Trophoblast cell (in vitro differentiated cells and primary cell): Measurements from ENCODE around the gene MAP3K10.

Experiments
- DNase-seq, 2 donors: peaks; one replicate each; pipeline ENCODE4 v3.0.0-alpha.2; 2016
- H2AFZ ChIP-seq: 2 replicates; pipeline ENCODE4 v1.6.1; 2013; ENCODE audit warnings: low read length, moderate library complexity, mild to moderate bottlenecking; ENCODE audit not compliant: insufficient read depth, poor library complexity
- H2AK5ac ChIP-seq: 2 replicates; pipeline ENCODE4 v1.6.1; 2013; ENCODE audit warnings: mild to moderate bottlenecking, low read length
- H2BK120ac ChIP-seq: 2 replicates; pipeline ENCODE4 v1.6.1; 2013; ENCODE audit warnings: low read length, mild to moderate bottlenecking, moderate library complexity; ENCODE audit not compliant: insufficient read depth, poor library complexity
- H2BK12ac ChIP-seq: 2 replicates; pipeline ENCODE4 v1.6.1; 2013; ENCODE audit warnings: mild to moderate bottlenecking, low read length, moderate library complexity
- H2BK5ac ChIP-seq: 2 replicates; pipeline ENCODE4 v1.6.1; 2013; ENCODE audit warnings: low read length, low read depth, moderate library complexity, mild to moderate bottlenecking; ENCODE audit not compliant: poor library complexity
- H3K14ac ChIP-seq: 2 replicates; pipeline ENCODE4 v1.6.1; 2013; ENCODE audit warnings: mild to moderate bottlenecking, low read length
- H3K18ac ChIP-seq: 2 replicates; pipeline ENCODE4 v1.6.1; 2013; ENCODE audit warnings: mild to moderate bottlenecking, low read length
- H3K23ac ChIP-seq: 2 replicates; pipeline ENCODE4 v1.6.1; 2013; ENCODE audit warnings: low read length
- H3K27ac ChIP-seq: 2 replicates; pipeline ENCODE4 v1.5.1; 2013; ENCODE audit warnings: low read depth, mild to moderate bottlenecking, inconsistent platforms, low read length, moderate library complexity
- H3K27me3 ChIP-seq: 2 replicates; pipeline ENCODE4 v1.6.1; 2013; ENCODE audit warnings: inconsistent platforms, mild to moderate bottlenecking, low read length, moderate library complexity; ENCODE audit not compliant: insufficient read depth
- H3K36me3 ChIP-seq, 2 experiments: 1 replicate in 1 of 2; 2 replicates in 1 of 2; pipeline ENCODE4 v1.6.1; 2013; ENCODE audit warnings: low read length in 2 of 2, mild to moderate bottlenecking in 2 of 2, moderate library complexity in 1 of 2; ENCODE audit not compliant: insufficient read depth in 2 of 2, control insufficient read depth in 1 of 2
- H3K4ac ChIP-seq: 2 replicates; pipeline ENCODE4 v1.6.1; 2013; ENCODE audit warnings: low read depth, mild to moderate bottlenecking, low read length, moderate library complexity
- H3K4me1 ChIP-seq, 2 experiments: 1 replicate in 1 of 2; 2 replicates in 1 of 2; pipeline ENCODE4 v1.6.1; 2013; ENCODE audit warnings: low read length in 2 of 2, mild to moderate bottlenecking in 2 of 2, moderate library complexity in 1 of 2; ENCODE audit not compliant: insufficient read depth in 2 of 2, control insufficient read depth in 1 of 2
- H3K4me2 ChIP-seq: 2 replicates; pipeline ENCODE4 v1.6.1; 2013; ENCODE audit warnings: inconsistent platforms, mild to moderate bottlenecking, low read length, moderate library complexity
- H3K4me3 ChIP-seq: 2 replicates; pipeline ENCODE4 v1.5.1; 2013; ENCODE audit warnings: mild to moderate bottlenecking, low read depth, low read length, inconsistent platforms
- H3K79me1 ChIP-seq: one replicate; pipeline ENCODE4 v1.6.1; 2013; ENCODE audit warnings: low read length
- H3K79me2 ChIP-seq: 2 replicates; pipeline ENCODE4 v1.6.1; 2013; ENCODE audit warnings: low read length, mild to moderate bottlenecking; ENCODE audit not compliant: control insufficient read depth, insufficient read depth, poor library complexity
- H3K9ac ChIP-seq: 2 replicates; pipeline ENCODE4 v1.6.1; 2013; ENCODE audit warnings: mild to moderate bottlenecking, low read length
- H3K9me3 ChIP-seq: 2 replicates; pipeline ENCODE4 v1.6.1; 2013; ENCODE audit warnings: low read depth, mild to moderate bottlenecking, control low read depth, inconsistent platforms, low read length; ENCODE audit not compliant: insufficient read depth
- H4K12ac ChIP-seq: 2 replicates; pipeline ENCODE4 v1.6.1; 2013; ENCODE audit warnings: low read depth, mild to moderate bottlenecking, low read length, moderate library complexity
- H4K8ac ChIP-seq: 2 replicates; pipeline ENCODE4 v1.6.1; 2013; ENCODE audit warnings: low read depth, mild to moderate bottlenecking, low read length, moderate library complexity
- H4K91ac ChIP-seq: one replicate; pipeline ENCODE4 v1.6.1; 2013; ENCODE audit warnings: low read depth, mild to moderate bottlenecking, low read length, moderate library complexity
- WGBS: extraction: QIAGEN DNeasy Blood & Tissue Kit; methylation state at CpG from one replicate; pipeline ENCODE4 v1.1.7; 2013; ENCODE audit warnings: missing lambda C conversion rate; ENCODE audit not compliant: insufficient read length, insufficient coverage; ENCODE audit errors: extremely low coverage; 5-methylcytosine and 5-hydroxymethylcytosine counted together

MAP3K10 gene

DNA sequence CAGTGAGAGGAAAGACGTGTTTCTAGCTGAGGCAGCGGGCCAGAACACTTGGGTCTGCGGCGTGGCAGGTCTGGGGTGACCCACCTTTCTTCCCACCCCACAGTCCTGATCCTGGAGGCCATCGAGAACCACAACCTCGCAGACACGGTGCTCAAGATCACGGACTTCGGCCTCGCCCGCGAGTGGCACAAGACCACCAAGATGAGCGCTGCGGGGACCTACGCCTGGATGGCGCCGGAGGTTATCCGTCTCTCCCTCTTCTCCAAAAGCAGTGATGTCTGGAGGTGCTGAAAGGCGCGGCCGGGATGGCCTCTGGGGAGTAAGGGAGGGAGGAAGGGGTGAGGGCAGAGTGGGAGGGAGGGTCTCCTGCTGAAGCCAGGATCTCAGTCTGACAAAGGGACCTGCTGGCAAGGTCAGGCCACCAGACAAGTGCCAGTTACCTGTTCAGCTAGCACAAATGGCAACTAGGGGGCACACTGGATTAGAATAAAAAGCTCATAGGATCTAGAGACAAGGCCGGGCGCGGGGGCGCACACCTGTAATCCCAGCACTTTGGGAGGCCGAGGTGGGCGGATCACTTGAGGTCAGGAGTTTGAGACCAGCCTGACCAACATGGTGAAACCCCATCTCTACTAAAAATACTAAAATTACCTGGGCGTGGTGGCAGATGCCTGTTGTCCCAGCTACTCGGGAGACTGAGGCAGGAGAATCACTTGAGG lies 7.2 kb downstream of the MAP3K10 start:
- no peak overlapping the region for H4K8ac ChIP-seq
- H3K23ac ChIP-seq: no peak overlapping the region
- H3K36me3 ChIP-seq: no peaks in the 10 kb centered on the region
- no peak overlapping the region for H2BK5ac ChIP-seq
- no peaks in the 10 kb centered on the region for H3K79me1 ChIP-seq
- no peak overlapping the region for H3K4ac ChIP-seq
- H2AFZ ChIP-seq: no peak overlapping the region
- no CpG with 5 or more reads among the region's 29 CpGs for whole genome bisulfite sequencing
- no peaks in the 10 kb centered on the region for H3K4me1 ChIP-seq
- H3K9me3 ChIP-seq: no peaks in the 10 kb centered on the region
- no peak overlapping the region for H2AK5ac ChIP-seq
- DNase-seq: no peak
- no peak overlapping the region for H2BK120ac ChIP-seq
- no peaks in the 10 kb centered on the region for H3K79me2 ChIP-seq
- no peak overlapping the region for H4K91ac ChIP-seq
- no peaks in the 10 kb centered on the region for H3K27me3 ChIP-seq
- H3K14ac ChIP-seq: no peak overlapping the region
- no peak overlapping the region for H3K18ac ChIP-seq
- H3K9ac ChIP-seq: no peak overlapping the region
- H3K4me3 ChIP-seq: no peak overlapping the region
- H3K27ac ChIP-seq: no peak overlapping the region
- H4K12ac ChIP-seq: no peak overlapping the region
- H3K4me2 ChIP-seq: no peak overlapping the region
- no peak overlapping the region for H2BK12ac ChIP-seq

GRCh38 chr19:40200341-40201099 lies 9.3 kb downstream of the MAP3K10 start:
- Histone ChIP-seq H3K14ac (no peak overlapping the region), H3K4me2 (no peak overlapping the region)
- no CpG with 5 or more reads among the region's 9 CpGs for WGBS

DNA sequence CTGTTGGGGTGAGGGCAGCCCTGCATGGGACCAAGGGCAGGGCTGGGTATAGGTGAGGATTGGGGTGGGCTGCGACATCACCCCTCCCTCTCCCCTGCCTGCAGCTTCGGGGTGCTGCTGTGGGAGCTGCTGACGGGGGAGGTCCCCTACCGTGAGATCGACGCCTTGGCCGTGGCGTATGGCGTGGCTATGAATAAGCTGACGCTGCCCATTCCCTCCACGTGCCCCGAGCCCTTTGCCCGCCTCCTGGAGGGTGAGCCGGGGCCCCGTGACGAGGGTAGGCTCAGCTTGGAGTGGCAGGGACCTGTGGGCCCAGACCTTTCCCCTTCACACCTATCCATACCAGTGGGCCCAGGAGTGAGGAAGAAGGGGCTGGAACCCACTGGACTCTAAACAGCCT lies 13.2 kb downstream of the MAP3K10 start:
- Histone ChIP-seq H3K14ac (no peak overlapping the region), H4K91ac (no peak overlapping the region), H3K79me2 (no peaks in the 10 kb centered on the region), H3K4me3 (no peak overlapping the region), H3K9ac (no peak overlapping the region), H3K23ac (no peak overlapping the region), H2BK120ac (no peak overlapping the region), H2BK12ac (no peak overlapping the region), H3K4me1 (no peaks in the 10 kb centered on the region), H4K12ac (no peak overlapping the region), H3K18ac (no peak overlapping the region), H4K8ac (no peak overlapping the region), H3K79me1 (no peaks in the 10 kb centered on the region), H3K4ac (no peak overlapping the region), H3K36me3 (peaks cover 0 to 3% of the 10 kb centered on the region in 2 experiments), H3K9me3 (peaks cover 3% of the 10 kb centered on the region), H3K27ac (no peak overlapping the region), H2AFZ (no peak overlapping the region), H3K27me3 (no peaks in the 10 kb centered on the region), H3K4me2 (no peak overlapping the region), H2BK5ac (no peak overlapping the region), H2AK5ac (no peak overlapping the region)
- no CpG with 5 or more reads among the region's 16 CpGs for WGBS
- no peak for DNase-seq

More at GRCh38 chr19:40200341-40201099, 9.3 kb downstream of the MAP3K10 start:
- no peak overlapping the region for H3K23ac ChIP-seq
- H3K9ac ChIP-seq: no peak overlapping the region
- no peak overlapping the region for H3K4me3 ChIP-seq
- H2AK5ac ChIP-seq: no peak overlapping the region
- no peaks in the 10 kb centered on the region for H3K27me3 ChIP-seq
- H4K91ac ChIP-seq: no peak overlapping the region
- H3K4me1 ChIP-seq: no peaks in the 10 kb centered on the region
- no peak overlapping the region for H3K4ac ChIP-seq
- no peaks in the 10 kb centered on the region for H3K9me3 ChIP-seq
- no peak overlapping the region for H4K8ac ChIP-seq
- no peaks in the 10 kb centered on the region for H3K79me2 ChIP-seq
- no peak overlapping the region for H2BK5ac ChIP-seq
- peak; percentile 46 to 53 for DNase-seq
- no peak overlapping the region for H3K27ac ChIP-seq
- H3K18ac ChIP-seq: no peak overlapping the region
- no peak overlapping the region for H2AFZ ChIP-seq
- no peak overlapping the region for H4K12ac ChIP-seq
- H2BK12ac ChIP-seq: no peak overlapping the region
- no peaks in the 10 kb centered on the region for H3K79me1 ChIP-seq
- no peaks in the 10 kb centered on the region for H3K36me3 ChIP-seq
- no peak overlapping the region for H2BK120ac ChIP-seq

- Histone ChIP-seq H3K79me1 (no peaks in the 10 kb centered on the region), H4K91ac (no peak overlapping the region), H2BK120ac (no peak overlapping the region), H3K14ac (no peak overlapping the region), H3K79me2 (no peaks in the 10 kb centered on the region), H3K4me3 (peak overlapping the region; percentile 17), H4K8ac (no peak overlapping the region), H3K27me3 (no peaks in the 10 kb centered on the region), H3K4me2 (no peak overlapping the region), H3K27ac (no peak overlapping the region), H2BK12ac (no peak overlapping the region), H3K23ac (no peak overlapping the region), H2AFZ (no peak overlapping the region), H2BK5ac (no peak overlapping the region), H3K36me3 (peaks cover 0 to 3% of the 10 kb centered on the region in 2 experiments), H4K12ac (no peak overlapping the region), H3K4me1 (no peaks in the 10 kb centered on the region), H3K18ac (no peak overlapping the region), H3K4ac (no peak overlapping the region), H3K9ac (no peak overlapping the region), H2AK5ac (no peak overlapping the region), H3K9me3 (peaks cover 3% of the 10 kb centered on the region)
- WGBS: no CpG with 5 or more reads among the region's 21 CpGs
- no peak for DNase-seq
These were observed 14.5 kb downstream of the MAP3K10 start for GRCh38 chr19:40205760-40206159.
